ENCODE measurements around the gene USP9X.

GRCh38 chrX:41200785-41201184 is 115.5 kb downstream of the USP9X start:
- TF ChIP-seq POLR2A (IDR thresholded peaks at IDR 0.05; ENCODE audit: low read length), result no peak
- TF ChIP-seq GATA1 (IDR thresholded peaks at IDR 0.05; ENCODE audit: low read depth, low read length), result no peak

All from erythroblast (primary cell).